NOMO-1 (cell line): Measurements from ENCODE around the gene IL36B.
"Not testable (repeated sequence)": the region's sequence is repeated elsewhere in the genome, so short reads cannot be mapped to it uniquely, and the experiment has no call there.

Experiments
- DNase-seq, 2 experiments: peaks; one replicate each; lab custom pipeline; 2025; ENCODE audit not compliant: unreplicated experiment in 2 of 2; lab: John Stamatoyannopoulos, UW

Gene IL36B

DNA sequence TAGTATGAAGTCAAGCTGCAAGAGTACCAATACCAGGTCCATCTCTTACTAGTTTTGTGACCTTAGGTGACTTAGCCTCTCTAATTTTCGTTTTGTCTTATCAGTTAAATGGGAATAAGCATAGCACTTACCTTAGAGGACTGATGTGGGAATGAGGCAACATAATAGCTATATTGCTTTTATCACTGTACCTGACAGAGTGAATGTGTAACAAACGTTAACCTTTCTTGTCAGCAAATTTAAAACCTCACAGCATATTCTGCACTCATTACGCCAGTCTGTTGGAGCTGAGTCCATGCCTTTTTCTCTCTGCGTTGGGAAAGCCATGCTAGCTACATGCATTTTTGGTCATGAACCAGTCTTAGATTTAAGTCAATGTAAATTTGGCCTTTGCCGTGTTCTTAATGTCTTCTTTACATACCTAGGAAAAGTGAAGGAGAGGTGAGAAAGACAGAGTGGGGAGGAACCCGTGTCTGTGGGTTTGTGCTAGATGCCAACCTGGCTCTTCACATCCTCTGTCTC, at the start of gene IL36B:
Gene IL36B, minus strand, starts transcription at position 472 of the 522 bp plus-strand sequence.
- no peak for DNase-seq

DNA sequence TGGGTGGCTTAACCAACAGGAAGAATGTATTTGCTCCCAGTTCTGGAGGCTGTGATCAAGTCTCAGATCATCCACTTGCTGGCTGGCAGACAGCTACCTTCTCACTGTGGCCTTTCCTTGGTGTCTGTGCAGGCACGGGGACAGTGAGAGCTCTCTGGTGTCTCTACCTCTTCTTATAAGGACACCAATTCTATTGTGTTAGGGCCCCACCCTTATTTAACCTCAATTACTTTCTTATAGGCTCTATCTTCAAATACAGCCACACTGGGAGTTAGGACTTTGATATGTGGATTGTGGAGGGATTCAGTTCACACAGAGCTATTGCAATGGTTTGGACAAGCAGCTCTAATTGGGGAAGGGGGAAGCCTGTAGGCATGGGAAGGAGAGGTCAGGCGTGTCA, 49.5 kb upstream of the IL36B start:
- no peak for DNase-seq

DNA sequence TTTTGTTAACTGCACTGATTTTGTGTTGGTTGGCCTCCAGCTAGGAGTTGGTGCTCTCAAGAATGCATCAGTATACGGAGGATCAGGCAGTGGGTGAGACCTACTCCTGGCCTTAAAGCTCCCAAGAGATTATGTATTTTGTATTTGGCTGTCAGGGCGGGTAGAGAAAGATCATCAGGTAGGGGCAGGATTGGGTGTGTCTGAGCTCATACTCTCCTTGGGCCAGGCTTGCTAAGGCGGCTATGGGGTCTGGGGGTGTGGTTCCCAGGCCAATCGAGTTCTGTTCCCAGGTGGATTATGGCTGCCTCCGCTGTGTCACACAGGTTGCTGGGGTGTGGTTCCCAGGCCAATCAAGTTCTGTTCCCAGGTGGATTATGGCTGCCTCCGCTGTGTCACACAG, 45.9 kb upstream of the IL36B start:
- no peak for DNase-seq

DNA sequence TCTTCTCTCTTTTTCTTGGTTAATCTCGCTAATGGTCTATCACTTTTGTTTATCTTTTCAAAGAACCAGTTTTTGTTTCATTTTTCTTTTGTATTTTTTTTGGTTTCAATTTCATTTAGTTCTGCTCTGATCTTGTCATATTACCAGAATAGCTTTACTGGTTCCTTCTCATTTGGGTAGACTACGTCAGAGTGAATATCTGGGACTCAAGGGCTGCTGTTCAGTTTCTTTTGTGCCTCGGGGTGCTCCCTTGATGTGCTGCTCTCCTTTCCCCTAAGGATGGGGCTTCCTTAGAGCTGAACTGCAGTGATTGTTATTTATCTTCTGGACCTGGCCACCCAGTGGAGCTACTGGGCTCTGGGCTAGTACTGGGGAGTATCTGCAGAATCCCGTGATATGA, 45.4 kb upstream of the IL36B start:
- no peak for DNase-seq

DNA sequence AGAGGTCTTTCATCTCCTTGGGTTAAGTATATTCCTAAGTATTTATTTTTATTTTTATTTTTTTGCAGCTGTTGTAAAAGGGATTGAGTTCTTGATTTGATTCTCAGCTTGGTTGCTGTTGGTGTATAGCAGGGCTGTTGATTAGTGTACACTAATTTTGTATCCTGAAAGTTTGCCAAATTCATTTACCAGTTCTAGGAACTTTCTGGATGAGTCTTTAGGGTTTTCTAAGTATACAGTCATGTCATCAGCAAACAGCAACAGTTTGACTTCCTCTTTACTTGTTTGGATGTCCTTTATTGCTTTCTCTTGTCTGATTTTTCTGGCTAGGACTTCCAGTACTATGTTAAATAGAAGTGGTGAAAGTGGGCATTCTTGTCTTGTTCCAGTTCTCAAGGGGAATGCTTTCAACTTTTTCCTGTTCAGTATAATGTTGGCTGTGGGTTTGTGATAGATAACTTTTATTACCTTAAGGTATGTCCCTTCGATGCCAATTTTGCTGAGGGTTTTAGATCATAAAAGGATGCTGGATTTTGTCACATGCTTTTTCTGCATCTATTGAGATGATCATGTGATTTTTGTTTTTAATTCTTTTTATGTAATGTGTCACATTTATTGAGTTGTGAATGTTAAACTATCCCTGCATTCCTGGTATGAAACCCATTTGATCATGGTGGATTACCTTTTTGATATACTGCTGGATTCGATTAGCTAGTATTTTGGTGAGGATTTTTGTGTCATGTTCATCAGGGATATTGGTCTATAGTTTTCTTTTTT, 44.4 kb upstream of the IL36B start:
- DNase-seq: not testable (repeated sequence)

DNA sequence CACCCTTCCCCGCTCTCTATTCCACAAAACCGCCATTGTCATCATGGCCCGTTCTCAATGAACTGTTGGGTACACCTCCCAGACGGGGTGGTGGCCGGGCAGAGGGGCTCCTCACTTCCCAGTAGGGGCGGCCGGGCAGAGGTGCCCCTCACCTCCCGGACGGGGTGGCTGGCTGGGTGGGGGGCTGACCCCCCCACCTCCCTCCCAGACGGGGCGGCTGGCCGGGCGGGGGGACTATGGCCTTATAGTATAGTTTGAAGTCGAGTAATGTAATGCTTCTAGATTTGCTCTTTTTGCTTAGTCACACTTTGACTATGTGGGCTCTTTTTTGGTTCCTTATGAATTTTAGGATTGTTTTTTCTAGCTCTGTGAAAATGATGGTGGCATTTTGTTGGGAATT, 43.6 kb upstream of the IL36B start:
- not testable (repeated sequence) for DNase-seq

DNA sequence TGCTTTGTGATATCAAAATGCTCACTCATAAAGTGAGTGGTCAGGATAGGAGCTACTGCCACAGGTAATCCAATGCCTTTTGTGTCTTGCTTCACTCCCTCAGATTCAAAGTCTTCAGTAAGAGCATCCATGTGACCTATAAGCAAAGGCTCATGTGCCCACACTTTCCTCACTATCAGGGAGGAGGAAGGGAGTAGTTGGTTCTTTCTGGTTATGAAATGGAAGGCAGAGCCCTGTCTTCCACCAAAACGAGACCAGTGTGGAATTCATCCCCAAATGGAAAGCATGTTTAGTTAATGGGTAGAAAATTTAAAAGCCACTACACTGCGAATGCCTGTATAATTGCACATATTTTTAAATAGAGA, 40.9 kb upstream of the IL36B start:
- no peak for DNase-seq

DNA sequence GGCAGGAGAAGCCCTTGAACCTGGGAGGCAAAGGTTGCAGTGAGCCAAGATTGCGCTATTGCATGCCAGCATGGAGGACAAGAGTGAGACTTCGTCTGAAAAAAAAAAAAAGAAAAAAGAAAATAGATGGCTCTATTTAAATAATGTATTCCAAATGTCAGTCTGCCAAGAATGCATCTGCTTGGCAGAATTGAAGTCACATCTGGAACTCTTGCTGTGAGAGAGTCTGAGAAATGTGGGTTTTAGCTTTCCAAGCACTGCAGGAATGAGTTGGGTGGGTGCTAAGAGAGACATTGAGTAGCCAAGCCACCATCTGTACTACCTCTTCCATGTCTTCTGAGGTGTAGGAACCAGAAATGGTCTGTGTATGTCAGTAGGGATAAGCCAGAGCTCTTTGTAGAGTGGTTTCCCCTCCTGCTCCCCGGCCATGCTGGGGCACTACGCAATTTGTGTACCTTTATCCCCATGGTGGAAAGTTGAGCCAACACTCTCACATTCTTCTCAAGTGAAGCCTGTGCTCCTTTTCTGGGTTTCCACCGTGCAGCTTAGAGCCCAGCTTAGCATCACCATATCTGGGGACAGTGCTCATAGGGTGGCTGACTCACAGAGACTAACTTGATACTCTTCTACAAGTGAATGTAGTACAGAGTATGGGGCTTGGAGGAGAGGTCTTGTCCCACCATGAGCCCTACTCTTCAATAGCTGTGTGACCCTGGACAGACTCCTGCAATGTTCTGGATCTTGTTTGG, 40.4 kb upstream of the IL36B start:
- DNase-seq: no peak

DNA sequence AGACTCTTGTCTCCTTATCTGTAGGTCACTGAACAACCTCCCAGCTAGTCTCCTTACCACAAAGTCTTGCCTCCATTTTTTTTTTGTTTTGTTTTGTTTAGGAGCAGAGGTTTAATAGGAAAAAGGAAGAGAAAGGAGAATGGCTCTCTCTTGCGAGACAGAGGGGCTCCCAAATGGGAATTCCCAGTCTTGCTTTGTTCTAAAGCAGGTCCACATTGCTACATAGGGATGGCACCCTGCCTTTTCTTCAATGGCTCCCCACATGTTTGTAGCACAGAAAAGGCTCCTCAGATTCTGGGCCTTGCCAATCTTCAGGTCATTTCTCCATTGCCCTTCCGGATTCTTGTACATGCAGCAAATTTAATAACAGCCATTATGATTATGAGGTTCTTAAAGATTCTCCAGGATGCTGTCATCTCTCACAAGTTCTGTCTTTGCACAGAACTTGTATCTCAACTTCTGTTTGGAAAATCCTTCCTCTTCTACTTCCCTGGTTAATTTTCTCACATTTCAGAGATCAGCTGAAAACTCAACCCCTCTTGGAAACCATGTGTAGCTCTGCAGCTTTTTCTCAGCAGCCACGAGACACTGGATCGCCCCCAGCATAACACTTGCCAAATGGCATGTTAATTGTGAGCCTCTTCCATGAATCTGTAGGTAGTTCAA, 38.7 kb upstream of the IL36B start:
- DNase-seq: no peak

DNA sequence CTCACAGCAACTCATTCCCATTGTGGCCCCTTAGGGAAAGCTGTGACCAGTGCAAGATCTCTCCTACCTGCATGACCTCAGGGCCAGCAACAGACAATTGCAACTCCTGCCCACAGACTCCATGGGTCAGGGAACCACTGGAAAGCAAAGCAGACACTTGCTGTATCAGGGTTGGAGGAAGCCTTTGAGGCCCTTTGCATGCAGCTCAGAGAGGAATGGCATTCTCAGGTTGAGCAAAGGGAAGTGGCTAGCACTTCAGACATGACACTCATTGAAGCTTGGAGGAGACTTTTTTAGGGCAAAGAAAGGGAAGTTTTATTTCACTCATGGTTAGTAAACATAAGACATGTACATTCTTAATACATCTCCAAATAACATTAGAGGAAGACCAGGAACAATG, 37.2 kb upstream of the IL36B start:
- DNase-seq: peak; percentile 63 to 82

DNA sequence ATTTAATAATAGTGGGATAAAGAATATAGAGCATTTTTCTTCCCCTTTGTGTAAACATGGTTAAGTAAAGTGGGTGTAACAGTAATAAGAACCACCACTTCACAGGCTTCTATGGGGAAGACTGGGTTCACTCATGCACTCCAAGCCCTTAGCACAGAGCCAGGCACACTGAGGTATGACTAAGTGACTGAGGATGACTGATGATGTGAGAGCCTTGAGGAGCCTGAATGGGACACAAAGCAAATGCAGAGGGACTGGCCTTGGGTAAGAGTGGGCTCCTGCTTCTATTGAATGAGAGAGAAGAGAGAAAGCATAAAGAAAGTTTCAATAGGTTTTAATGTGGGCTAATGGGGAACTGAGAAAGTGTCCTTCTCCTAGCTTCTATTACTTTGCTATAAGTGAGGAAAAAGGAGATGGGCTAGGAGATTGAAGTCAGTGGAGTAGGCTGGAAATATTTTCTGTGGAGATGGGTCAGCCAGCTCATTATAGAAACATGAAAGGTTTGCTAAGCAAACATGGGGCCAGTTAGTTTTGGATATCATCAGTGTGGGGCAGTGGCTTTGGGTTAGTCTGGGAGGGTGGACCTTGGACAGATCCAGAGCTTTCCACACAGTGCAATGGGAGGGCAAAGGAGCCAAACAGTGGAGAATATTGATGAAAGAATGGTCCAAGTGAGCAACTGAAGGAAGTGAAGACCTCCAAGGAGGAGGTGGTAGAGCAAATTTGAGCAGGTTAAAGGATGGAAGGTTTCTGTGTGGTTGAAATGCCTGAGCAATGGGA, 35.7 kb upstream of the IL36B start:
- no peak for DNase-seq

DNA sequence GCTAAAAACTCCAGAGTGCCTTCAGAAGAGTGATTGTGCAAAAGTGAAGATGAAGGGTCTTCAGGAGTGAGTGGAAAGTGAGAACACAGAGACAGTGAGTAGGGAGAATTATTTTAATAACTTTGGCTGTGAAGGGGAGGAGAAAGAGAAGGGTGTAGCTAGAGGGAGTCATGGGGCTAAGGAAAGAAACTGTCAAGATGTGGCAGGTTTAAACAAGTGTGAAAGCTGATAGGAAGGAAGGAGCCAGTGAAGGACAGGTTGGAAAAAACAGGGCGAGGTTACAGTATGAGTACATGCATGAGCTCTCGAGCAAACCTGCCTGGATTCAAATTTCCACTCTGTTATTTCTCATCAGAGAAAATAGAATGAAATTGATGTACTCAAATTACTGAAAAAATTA, 32.9 kb upstream of the IL36B start:
- no peak for DNase-seq

DNA sequence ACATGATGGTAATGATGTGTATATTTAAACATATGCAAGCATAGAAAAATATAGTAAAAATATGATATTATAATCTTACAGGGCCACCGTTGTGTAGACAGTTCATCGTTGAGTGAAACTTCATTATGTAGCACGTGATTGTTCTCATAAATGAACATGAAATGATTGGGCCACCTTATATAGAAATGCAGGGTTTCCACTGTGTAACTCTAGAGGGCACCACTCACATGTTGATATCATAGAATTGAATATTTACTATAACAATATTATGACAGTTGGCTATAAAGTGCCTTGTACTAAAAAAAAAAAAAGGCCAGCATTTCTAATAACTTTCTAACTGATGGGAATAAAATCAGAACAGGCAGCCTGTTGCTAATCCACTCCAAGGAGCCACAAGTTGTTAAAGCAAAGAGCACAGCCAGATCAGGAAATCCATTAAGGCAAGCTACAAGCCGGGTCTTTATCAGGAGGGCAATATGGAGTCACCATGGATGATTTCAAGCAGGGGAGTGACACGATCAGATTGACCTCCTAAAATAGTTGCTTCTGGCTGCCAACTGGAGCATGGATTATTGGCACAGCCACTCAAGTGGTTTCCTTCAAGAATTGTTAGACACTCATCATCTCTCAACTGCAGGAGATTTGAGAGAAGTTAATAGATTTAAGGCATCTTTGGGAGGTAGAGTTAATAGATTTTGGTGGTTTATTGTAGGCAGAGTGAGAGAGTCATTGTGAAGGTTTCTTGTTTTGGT, 31.8 kb upstream of the IL36B start:
- peak in 1 of 2 experiments; percentile 66 for DNase-seq

DNA sequence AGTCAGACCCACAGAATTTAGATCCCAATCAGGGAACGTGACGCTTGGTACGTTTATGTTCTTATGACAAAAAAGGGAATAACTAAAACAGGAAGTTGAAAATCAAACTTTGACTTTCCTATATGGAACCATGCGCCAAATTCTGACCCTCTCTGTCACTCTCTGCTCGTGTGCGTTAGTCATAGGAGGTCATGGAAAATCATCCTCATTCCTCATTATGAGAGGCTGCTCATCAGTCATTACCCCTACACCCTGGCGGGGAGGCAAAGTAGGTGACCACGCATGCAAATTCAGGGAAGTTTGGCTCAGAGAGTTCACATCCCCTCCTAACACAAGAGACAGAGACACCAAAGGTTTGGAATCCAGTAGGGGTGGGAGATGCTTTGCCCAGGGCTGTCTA, 30.6 kb upstream of the IL36B start:
- no peak for DNase-seq

DNA sequence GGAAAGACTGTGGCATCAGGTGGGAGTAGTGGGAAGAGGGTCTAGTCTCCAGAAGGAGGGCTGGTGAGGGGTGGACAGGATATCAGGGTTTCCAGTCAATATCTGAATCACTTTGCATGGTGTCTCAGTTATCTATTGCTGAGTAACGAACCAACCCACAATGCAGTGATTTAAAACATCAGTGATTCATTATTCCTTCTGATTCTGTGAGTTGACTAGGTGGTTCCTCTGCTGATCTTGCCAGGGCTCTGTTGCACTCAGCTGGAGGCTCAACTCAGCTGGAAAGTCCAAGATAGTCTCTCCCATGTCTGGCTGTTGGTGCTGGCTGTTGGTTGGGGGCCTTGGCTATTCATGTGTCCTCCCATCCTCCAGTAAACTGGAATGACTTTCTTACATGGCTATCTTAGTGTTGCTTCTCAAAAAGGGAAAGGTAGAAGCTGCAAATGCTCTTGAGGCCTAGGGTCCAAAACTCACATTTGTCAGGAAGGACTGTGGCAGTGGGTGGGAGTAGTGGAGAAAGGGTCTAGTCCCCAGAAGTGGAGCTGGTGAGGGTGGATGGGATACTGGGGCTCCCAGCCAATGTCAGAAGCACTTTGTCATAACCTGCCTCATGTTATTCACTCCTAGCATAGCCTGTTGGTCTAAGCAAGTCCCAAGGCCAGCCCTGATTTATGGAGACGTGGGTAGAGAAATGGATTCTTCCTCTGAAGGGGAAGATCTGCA, 29.0 kb upstream of the IL36B start:
- DNase-seq: no peak

DNA sequence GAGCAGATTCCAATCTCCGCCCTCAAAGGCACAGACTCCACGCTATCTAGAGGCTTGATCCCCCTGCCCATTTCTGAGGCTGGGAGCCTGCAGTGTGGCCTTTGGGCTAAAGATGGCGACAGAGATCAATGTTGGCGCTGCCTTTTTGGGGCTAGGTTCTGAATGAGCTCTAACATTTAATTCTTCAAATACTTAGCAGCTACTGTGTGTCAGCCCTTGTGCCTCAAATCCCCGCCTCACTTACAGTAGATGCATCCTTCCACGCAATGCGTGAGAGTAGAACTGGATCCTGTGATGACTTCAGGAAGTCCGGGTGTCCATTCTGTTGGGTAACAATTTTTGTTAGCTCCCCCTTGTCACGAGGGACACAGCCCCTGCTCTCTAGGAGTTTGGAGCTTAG, 27.5 kb upstream of the IL36B start:
- DNase-seq: peak; percentile 36 to 49

DNA sequence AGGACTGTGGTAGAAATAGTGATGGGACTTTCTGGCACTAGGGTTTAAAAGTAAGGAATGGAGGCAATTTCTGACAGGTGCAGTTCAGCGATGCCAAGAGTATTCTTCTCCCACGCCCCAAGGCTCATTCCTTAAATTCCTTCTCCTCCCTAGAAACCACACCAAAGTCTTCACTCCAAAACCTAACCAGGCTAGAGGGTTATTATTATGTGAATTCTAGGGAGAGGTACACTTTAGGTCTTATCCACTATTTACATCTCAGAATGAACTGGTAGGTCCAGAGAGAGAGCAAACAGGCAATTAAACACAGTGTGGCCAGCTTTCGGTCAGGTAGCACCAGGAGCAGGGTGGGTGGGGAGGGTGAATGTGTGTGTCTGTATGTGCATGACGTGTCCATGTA, 26.5 kb upstream of the IL36B start:
- DNase-seq: no peak

DNA sequence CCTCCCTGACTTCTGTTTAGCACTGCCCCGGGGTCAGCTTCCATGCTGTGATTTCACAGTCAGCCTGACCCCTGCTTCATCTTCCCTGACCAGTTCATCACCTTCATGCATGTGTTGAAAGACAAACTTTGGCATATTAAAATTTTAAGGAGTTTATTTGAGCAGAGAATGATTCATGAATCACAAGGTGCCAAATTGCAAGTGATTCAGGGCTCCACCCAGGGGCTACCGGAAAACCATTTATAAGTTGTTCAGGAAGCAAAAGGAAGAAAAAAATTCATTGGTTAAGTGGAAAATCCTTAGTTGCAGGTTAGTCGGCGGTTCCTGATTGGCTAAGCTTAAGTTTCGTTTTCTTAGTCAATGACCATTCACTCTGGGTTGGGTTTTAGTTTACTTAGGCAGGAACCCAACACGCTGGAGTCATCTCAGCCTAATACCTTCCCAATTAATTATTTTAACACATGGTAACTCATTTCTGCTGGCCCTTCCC, 25.7 kb upstream of the IL36B start:
- no peak for DNase-seq

DNA sequence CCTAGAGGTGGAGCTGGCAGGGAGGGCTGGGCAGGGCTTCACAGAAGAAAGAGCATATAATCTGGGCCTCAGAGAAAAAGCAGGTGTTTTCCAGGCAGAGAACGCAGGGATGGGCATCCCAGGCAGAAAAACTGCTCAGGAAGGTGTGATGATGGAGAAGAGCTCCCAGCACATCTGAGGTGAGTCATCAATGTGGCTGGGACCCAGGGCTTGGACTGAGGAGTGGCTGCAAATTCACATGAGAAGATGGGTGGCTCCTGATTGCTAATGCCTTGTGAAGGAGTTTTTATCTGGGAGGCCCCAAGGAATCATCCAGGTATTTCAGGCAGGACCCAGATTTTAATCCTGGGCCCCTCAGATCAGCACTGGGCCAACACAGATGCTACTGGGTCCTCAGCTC, 25.3 kb upstream of the IL36B start:
- no peak for DNase-seq
